H9 (cell line): ENCODE data around the gene NCAM1. TPM values are rescaled to one million over a fixed set of nuclear protein-coding genes. Genes with fewer than 3 reads are reported as not detected.

Experiments used
- DNase-seq: peaks from one replicate; pipeline ENCODE4 v3.0.0-alpha.2; 2017
- H2AFZ ChIP-seq: one replicate; pipeline ENCODE4 v1.6.1; 2013; ENCODE audit warnings: mild to moderate bottlenecking, low read length, control low read depth, moderate library complexity
- H2AK5ac ChIP-seq: 2 replicates; pipeline ENCODE4 v1.6.1; 2013; ENCODE audit warnings: low read length, control low read depth, mixed read lengths; ENCODE audit not compliant: insufficient read length
- H2BK120ac ChIP-seq: one replicate; pipeline ENCODE4 v1.6.1; 2013; ENCODE audit warnings: low read depth, mild to moderate bottlenecking, low read length, control low read depth, inconsistent platforms; ENCODE audit not compliant: poor library complexity, severe bottlenecking
- H2BK12ac ChIP-seq: 2 replicates; pipeline ENCODE4 v1.6.1; 2013; ENCODE audit warnings: low read length, control low read depth, mixed read lengths, low read depth; ENCODE audit not compliant: insufficient read length
- H2BK15ac ChIP-seq: 2 replicates; pipeline ENCODE4 v1.6.1; 2013; ENCODE audit warnings: low read depth, low read length, control low read depth
- H2BK20ac ChIP-seq: one replicate; pipeline ENCODE4 v1.6.1; 2013; ENCODE audit warnings: low read depth, mild to moderate bottlenecking, low read length, control low read depth, inconsistent platforms; ENCODE audit not compliant: poor library complexity, severe bottlenecking
- H2BK5ac ChIP-seq: 2 replicates; pipeline ENCODE4 v1.6.1; 2013; ENCODE audit warnings: low read length, control low read depth, mixed read lengths; ENCODE audit not compliant: insufficient read length
- H3K14ac ChIP-seq: 2 replicates; pipeline ENCODE4 v1.6.1; 2013; ENCODE audit warnings: low read length, control low read depth; ENCODE audit not compliant: insufficient read depth
- H3K18ac ChIP-seq: 2 replicates; pipeline ENCODE4 v1.6.1; 2013; ENCODE audit warnings: low read depth, mild to moderate bottlenecking, mixed read lengths, low read length, control low read depth; ENCODE audit not compliant: insufficient read length
- H3K23ac ChIP-seq: 2 replicates; pipeline ENCODE4 v1.6.1; 2013; ENCODE audit warnings: low read length, control low read depth, mixed read lengths, low read depth; ENCODE audit not compliant: insufficient read length
- H3K23me2 ChIP-seq: 2 replicates; pipeline ENCODE4 v1.6.1; 2013; ENCODE audit warnings: low read depth, mild to moderate bottlenecking, mixed read lengths, low read length, control low read depth; ENCODE audit not compliant: insufficient read length, poor library complexity, severe bottlenecking
- H3K27ac ChIP-seq: 2 replicates; pipeline ENCODE4 v1.5.1; 2013; ENCODE audit warnings: low read length, control low read depth, mixed read lengths, low read depth; ENCODE audit not compliant: insufficient read length
- H3K27me3 ChIP-seq: 2 replicates; pipeline ENCODE4 v1.6.1; 2013; ENCODE audit warnings: low read length, control low read depth, inconsistent platforms; ENCODE audit not compliant: insufficient read depth
- H3K4ac ChIP-seq: 2 replicates; pipeline ENCODE4 v1.6.1; 2013; ENCODE audit warnings: low read depth, mild to moderate bottlenecking, control low read depth, inconsistent platforms, low read length, moderate library complexity
- H3K4me1 ChIP-seq: 2 replicates; pipeline ENCODE4 v1.6.1; 2013; ENCODE audit warnings: low read length, control low read depth, inconsistent platforms; ENCODE audit not compliant: insufficient read depth
- H3K4me2 ChIP-seq: 2 replicates; pipeline ENCODE4 v1.6.1; 2013; ENCODE audit warnings: low read length, control low read depth, mixed read lengths; ENCODE audit not compliant: insufficient read length, insufficient read depth
- H3K56ac ChIP-seq: 2 replicates; pipeline ENCODE4 v1.6.1; 2013; ENCODE audit warnings: low read depth, mild to moderate bottlenecking, mixed read lengths, low read length, control low read depth; ENCODE audit not compliant: insufficient read length
- H3K79me1 ChIP-seq: 2 replicates; pipeline ENCODE4 v1.6.1; 2013; ENCODE audit warnings: low read depth, mild to moderate bottlenecking, moderate library complexity, low read length, control low read depth, inconsistent platforms; ENCODE audit not compliant: insufficient read depth, poor library complexity, severe bottlenecking
- H3K79me2 ChIP-seq: 2 replicates; pipeline ENCODE4 v1.6.1; 2013; ENCODE audit warnings: low read length, control low read depth, inconsistent platforms; ENCODE audit not compliant: insufficient read depth
- H3K9ac ChIP-seq: 2 replicates; pipeline ENCODE4 v1.6.1; 2013; ENCODE audit warnings: low read length, control low read depth, mixed read lengths; ENCODE audit not compliant: insufficient read length; ENCODE audit errors: extremely low read depth
- H3K9me3 ChIP-seq: one replicate; pipeline ENCODE4 v1.6.1; 2013; ENCODE audit warnings: low read depth, low read length, inconsistent platforms; ENCODE audit not compliant: control insufficient read depth
- H3T11ph ChIP-seq: one replicate; pipeline ENCODE4 v1.6.1; 2013; ENCODE audit warnings: mild to moderate bottlenecking, low read length, control low read depth, inconsistent platforms
- H4K20me1 ChIP-seq: one replicate; pipeline ENCODE4 v1.6.1; 2013; ENCODE audit not compliant: control insufficient read depth, insufficient read length, insufficient read depth
- H4K5ac ChIP-seq: 2 replicates; pipeline ENCODE4 v1.6.1; 2013; ENCODE audit warnings: low read depth, mild to moderate bottlenecking, mixed read lengths, low read length, control low read depth; ENCODE audit not compliant: insufficient read length
- H4K8ac ChIP-seq: replicated peaks from 2 replicates; pipeline ENCODE4 v1.6.1; 2013; ENCODE audit warnings: low read length, control low read depth, mixed read lengths, low read depth; ENCODE audit not compliant: insufficient read length
- H4K91ac ChIP-seq: 2 replicates; pipeline ENCODE4 v1.6.1; 2013; ENCODE audit warnings: low read depth, mild to moderate bottlenecking, moderate library complexity, mixed read lengths, low read length, control low read depth; ENCODE audit not compliant: insufficient read length
- H3K27ac Mint-ChIP-seq, 3 experiments: 2 replicates in 2 of 3; 3 replicates in 1 of 3; pipeline ENCODE4 v1.8.0; 2020 to 2021; ENCODE audit warnings: mixed read lengths in 3 of 3, mild to moderate bottlenecking in 1 of 3, moderate library complexity in 1 of 3
- H3K27me3 Mint-ChIP-seq: 2 replicates; pipeline ENCODE4 v1.8.0; 2021; ENCODE audit warnings: low read depth, mild to moderate bottlenecking, moderate library complexity, mixed read lengths
- H3K36me3 Mint-ChIP-seq, 3 experiments: 2 replicates in 2 of 3; 3 replicates in 1 of 3; pipeline ENCODE4 v1.8.0; 2020 to 2021; ENCODE audit warnings: low read depth in 3 of 3, mixed read lengths in 3 of 3; ENCODE audit not compliant: insufficient read depth in 1 of 3
- H3K4me1 Mint-ChIP-seq, 2 experiments: 2 replicates each; pipeline ENCODE4 v1.8.0; 2020; ENCODE audit warnings: mixed read lengths in 2 of 2
- H3K4me3 Mint-ChIP-seq, 2 experiments: 2 replicates in 1 of 2; 3 replicates in 1 of 2; pipeline ENCODE4 v1.8.0; 2020 to 2021; ENCODE audit warnings: mild to moderate bottlenecking in 2 of 2, mixed read lengths in 2 of 2, moderate library complexity in 1 of 2
- H3K9me3 Mint-ChIP-seq, 2 experiments: 2 replicates in 1 of 2; 3 replicates in 1 of 2; pipeline ENCODE4 v1.8.0; 2020; ENCODE audit warnings: mild to moderate bottlenecking in 2 of 2, mixed read lengths in 2 of 2, moderate library complexity in 1 of 2
- WGBS: extraction: QIAGEN DNeasy Blood & Tissue Kit; methylation state at CpG from one replicate; pipeline ENCODE4 v1.1.7; 2013; ENCODE audit warnings: missing lambda C conversion rate, low lambda C conversion rate, mixed read lengths; ENCODE audit not compliant: insufficient read length; ENCODE audit errors: extremely low coverage; 5-methylcytosine and 5-hydroxymethylcytosine counted together
- total RNA-seq: library from RNA; stranded (reverse); gene quantifications from 2 replicates; pipeline ENCODE4 v1.2.1, GENCODE V29; 2021
- TF ChIP-seq, protein P1 (sequence below): fragments of 200-600 bp; sonication (generic); conservative IDR thresholded peaks from 3 replicates; pipeline ENCODE4 v1.8.0; 2021; ENCODE audit warnings: antibody characterized with exemption, mild to moderate bottlenecking

Gene NCAM1
- total RNA-seq, 1 experiment from 2014 or later, result 2.5 TPM

DNA sequence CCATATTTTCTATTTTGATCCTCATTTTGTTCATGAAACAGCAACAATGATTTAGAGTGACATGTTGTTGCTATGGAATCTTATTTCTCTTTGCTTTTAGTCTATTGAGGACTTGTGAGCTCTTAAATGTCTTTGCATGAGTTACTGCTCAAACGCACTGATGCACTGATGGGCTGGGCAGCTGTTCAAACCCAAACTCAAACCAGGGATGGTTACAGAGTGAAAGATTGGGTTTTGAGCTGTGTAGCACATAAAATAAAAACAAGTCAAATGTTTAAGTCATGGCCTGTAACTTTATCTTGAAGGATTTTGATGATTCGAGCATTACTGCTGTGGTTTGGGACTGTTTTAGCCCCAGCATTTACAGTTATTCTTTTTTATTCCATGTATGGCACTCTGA lies 20.1 kb upstream of the NCAM1 start:
- H3K27ac ChIP-seq, result no peak overlapping the region
- H3K56ac ChIP-seq, result no peak overlapping the region
- no peak overlapping the region for H4K5ac ChIP-seq
- no peaks in the 10 kb centered on the region for H3K79me1 ChIP-seq
- Mint-ChIP-seq H3K9me3 (peaks cover 0 to 4% of the 10 kb centered on the region in 2 experiments; a peak in 1 of 5 replicates), H3K4me1 (peaks cover 4% of the 10 kb centered on the region in 2 experiments), H3K36me3 (no peaks in the 10 kb centered on the region), H3K27ac (no peak overlapping the region), H3K4me3 (no peak overlapping the region), H3K27me3 (peaks cover 4% of the 10 kb centered on the region; the same call in 1 of the 2 replicates)
- no peak overlapping the region for H4K8ac ChIP-seq
- H3K4me2 ChIP-seq, result no peak overlapping the region
- H3K14ac ChIP-seq, result no peak overlapping the region
- no peaks in the 10 kb centered on the region for H3K79me2 ChIP-seq
- no peak overlapping the region for H2BK15ac ChIP-seq
- H3K23ac ChIP-seq, result no peak overlapping the region
- H3K9ac ChIP-seq, result no peak overlapping the region
- no peaks in the 10 kb centered on the region for H3K9me3 ChIP-seq
- TF ChIP-seq, protein P1, sequence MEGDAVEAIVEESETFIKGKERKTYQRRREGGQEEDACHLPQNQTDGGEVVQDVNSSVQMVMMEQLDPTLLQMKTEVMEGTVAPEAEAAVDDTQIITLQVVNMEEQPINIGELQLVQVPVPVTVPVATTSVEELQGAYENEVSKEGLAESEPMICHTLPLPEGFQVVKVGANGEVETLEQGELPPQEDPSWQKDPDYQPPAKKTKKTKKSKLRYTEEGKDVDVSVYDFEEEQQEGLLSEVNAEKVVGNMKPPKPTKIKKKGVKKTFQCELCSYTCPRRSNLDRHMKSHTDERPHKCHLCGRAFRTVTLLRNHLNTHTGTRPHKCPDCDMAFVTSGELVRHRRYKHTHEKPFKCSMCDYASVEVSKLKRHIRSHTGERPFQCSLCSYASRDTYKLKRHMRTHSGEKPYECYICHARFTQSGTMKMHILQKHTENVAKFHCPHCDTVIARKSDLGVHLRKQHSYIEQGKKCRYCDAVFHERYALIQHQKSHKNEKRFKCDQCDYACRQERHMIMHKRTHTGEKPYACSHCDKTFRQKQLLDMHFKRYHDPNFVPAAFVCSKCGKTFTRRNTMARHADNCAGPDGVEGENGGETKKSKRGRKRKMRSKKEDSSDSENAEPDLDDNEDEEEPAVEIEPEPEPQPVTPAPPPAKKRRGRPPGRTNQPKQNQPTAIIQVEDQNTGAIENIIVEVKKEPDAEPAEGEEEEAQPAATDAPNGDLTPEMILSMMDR, result no peak
- no peak overlapping the region for H2BK20ac ChIP-seq
- H2BK12ac ChIP-seq, result no peak overlapping the region
- no peak overlapping the region for H2BK5ac ChIP-seq
- no peak overlapping the region for H2BK120ac ChIP-seq
- H4K91ac ChIP-seq, result no peak overlapping the region
- no peaks in the 10 kb centered on the region for H4K20me1 ChIP-seq
- no peak overlapping the region for H2AK5ac ChIP-seq
- H3K23me2 ChIP-seq, result no peaks in the 10 kb centered on the region
- DNase-seq, result no peak
- H3K4me1 ChIP-seq, result no peaks in the 10 kb centered on the region
- no peak overlapping the region for H3K18ac ChIP-seq
- no peak overlapping the region for H2AFZ ChIP-seq
- whole genome bisulfite sequencing, result no CpG with 5 or more reads among the region's 2 CpGs
- no peak overlapping the region for H3T11ph ChIP-seq
- no peak overlapping the region for H3K4ac ChIP-seq
- no peaks in the 10 kb centered on the region for H3K27me3 ChIP-seq
